Measurements from ENCODE around the gene TECPR1.

DNA sequence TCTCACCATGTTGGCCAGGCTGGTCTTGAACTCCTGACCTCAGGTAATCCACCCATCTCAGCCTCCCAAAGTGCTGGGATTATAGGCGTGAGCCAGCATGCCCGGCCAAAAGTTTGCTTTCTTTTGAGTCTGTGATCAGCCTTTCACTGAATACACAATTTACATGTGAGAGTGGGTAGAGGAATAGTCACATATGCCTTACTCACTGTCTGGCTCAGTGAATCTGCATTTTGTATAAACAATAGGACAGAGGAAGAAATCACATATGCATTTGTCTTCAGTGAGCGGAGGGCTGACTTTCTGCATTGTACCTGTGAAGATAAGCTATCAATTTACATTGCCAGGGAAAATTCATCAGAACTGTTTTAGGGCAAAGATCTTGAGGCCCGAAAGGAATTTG, 2.5 kb upstream of the TECPR1 start:
- TF ChIP-seq CTCF (conservative IDR thresholded peaks at IDR 0.05; ENCODE audit: low read length): no peak
- no peak for TF ChIP-seq EZH2phosphoT487 (IDR thresholded peaks at IDR 0.05; ENCODE audit: borderline replicate concordance, low read depth, low read length)
